Coronary artery (tissue), 2 donors: ENCODE measurements around the gene RMI2.
A peak's percentile ranks its signal among the peaks of the same experiment; 100 is the strongest.

Experiments used
- DNase-seq: peaks from one replicate; pipeline ENCODE4 v3.0.0-alpha.2; 2017; ENCODE audit warnings: low spot score
- H3K27ac ChIP-seq, 2 donors: fragments of 200-600 bp; sonication (generic); one replicate each; pipeline ENCODE4 v1.5.1; 2016 to 2019
- H3K4me3 ChIP-seq: fragments of 200-600 bp; sonication (generic); 2 replicates; pipeline ENCODE4 v1.5.1; 2016; ENCODE audit warnings: mild to moderate bottlenecking, moderate library complexity
- TF ChIP-seq, protein P1 (sequence below): fragments of 200-600 bp; sonication (generic); IDR thresholded peaks from one replicate; pipeline ENCODE4 v1.5.1; 2019; ENCODE audit warnings: antibody characterized with exemption

Gene RMI2

GRCh38 chr16:11310634-11310977, 34.7 kb upstream of the RMI2 start:
- TF ChIP-seq, protein P1, sequence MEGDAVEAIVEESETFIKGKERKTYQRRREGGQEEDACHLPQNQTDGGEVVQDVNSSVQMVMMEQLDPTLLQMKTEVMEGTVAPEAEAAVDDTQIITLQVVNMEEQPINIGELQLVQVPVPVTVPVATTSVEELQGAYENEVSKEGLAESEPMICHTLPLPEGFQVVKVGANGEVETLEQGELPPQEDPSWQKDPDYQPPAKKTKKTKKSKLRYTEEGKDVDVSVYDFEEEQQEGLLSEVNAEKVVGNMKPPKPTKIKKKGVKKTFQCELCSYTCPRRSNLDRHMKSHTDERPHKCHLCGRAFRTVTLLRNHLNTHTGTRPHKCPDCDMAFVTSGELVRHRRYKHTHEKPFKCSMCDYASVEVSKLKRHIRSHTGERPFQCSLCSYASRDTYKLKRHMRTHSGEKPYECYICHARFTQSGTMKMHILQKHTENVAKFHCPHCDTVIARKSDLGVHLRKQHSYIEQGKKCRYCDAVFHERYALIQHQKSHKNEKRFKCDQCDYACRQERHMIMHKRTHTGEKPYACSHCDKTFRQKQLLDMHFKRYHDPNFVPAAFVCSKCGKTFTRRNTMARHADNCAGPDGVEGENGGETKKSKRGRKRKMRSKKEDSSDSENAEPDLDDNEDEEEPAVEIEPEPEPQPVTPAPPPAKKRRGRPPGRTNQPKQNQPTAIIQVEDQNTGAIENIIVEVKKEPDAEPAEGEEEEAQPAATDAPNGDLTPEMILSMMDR, result no peak
- Histone ChIP-seq H3K4me3 (no peak overlapping the region), H3K27ac (no peak overlapping the region)
- no peak for DNase-seq

GRCh38 chr16:11310997-11311561, 34.2 kb upstream of the RMI2 start:
- Histone ChIP-seq H3K4me3 (no peak overlapping the region), H3K27ac (no peak overlapping the region)
- DNase-seq, result no peak
- TF ChIP-seq, protein P1, result no peak

DNA sequence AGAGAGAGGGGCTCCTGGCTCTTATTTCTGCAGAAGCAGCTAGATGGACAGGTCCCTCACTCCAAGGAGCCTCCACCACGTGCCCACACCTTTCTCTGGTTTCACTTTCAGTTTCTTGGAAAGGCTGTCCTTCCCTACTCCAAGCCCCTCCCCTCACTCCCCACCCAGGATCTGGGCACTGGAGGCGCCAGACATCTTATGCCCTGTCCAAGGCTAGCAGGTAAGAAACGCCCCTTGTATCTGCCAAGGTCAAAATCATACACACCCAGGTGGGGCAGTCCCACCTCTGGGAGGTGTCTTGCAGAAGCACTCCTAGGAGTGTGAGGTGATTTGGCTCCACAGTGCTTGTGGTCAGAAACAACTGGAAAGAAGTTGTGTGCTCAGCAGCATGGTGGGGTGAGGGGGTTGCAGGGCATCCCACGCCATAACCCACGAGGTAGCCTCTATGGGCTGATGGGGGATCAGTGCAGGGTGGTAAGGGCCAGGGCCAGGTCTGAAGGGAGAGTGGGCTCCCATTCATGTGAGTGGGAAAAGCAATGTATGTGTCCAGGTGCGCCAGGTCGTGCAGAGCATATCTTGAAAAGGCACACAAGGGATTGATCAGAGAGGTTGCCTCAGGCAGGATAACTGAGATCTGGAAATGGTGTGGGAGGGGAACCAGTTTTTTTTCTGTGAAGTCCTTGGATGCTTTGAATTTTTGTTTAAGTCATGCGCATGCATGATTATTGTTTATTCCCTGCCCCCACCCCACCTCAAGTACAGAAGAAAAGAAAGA, 32.4 kb upstream of the RMI2 start:
- no peak overlapping the region for H3K27ac ChIP-seq
- TF ChIP-seq, protein P1, result no peak
- DNase-seq, result no peak
- peak overlapping the region; percentile 6 for H3K4me3 ChIP-seq

GRCh38 chr16:11313493-11314308, 31.6 kb upstream of the RMI2 start:
- no peak for DNase-seq
- H3K4me3 ChIP-seq, result no peak overlapping the region
- TF ChIP-seq, protein P1, result no peak
- H3K27ac ChIP-seq, result no peak overlapping the region

GRCh38 chr16:11314309-11314894, 30.9 kb upstream of the RMI2 start:
- DNase-seq, result no peak
- Histone ChIP-seq H3K4me3 (no peak overlapping the region), H3K27ac (no peak overlapping the region)
- TF ChIP-seq, protein P1, result no peak

DNA sequence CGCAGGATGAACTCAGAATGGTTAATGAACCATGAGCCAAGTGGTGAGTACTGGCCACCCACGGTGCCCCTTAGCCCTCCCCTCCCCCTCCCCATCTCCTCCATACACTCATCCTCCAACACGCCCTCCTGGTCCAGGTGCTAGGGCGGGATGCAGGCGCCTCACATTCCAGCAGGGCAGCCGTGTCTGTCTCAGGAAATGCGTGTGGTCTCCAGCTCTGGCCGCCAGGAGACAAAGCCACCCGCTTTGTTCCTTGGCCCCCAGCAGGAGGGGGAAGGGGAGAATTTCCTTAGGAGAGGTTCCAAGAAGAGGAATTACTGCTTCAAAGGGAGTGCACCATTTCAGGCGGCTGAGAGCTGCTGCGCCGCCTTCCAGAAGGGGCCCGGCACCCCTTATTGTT, 29.7 kb upstream of the RMI2 start:
- Histone ChIP-seq H3K4me3 (no peak overlapping the region), H3K27ac (no peak overlapping the region)
- TF ChIP-seq, protein P1, result no peak
- DNase-seq, result no peak
